T1000 (cell line): ENCODE results near the gene GCK.

Experiments used
- DNase-seq: peaks from one replicate; lab custom pipeline; 2025; ENCODE audit warnings: mixed read lengths; lab: John Stamatoyannopoulos, UW

Gene GCK

GRCh38 chr7:44222776-44223261 lies 33.6 kb upstream of the GCK start:
- DNase-seq: no peak

- no peak for DNase-seq
These were observed 32.8 kb upstream of the GCK start for GRCh38 chr7:44222074-44222473.

- DNase-seq: no peak
These were observed 32.1 kb upstream of the GCK start for GRCh38 chr7:44221231-44221791.

- DNase-seq: no peak
These were observed 31.3 kb upstream of the GCK start for GRCh38 chr7:44220358-44221112.

DNA sequence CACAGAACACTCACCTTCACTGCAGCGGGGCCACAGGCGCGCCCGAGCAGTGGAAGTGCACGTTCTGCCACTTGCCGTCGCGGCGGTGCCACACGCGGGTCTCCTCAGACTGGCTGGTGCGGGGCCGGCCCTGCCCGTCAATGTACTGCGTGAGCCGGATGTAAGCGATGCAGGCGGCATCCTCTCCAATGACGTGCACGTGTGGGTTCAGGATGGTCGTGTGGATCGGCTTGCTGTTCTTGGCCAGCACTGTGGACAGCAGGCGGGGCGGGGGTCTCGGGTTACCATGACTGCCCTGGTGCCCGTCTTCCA lies 30.8 kb upstream of the GCK start:
- DNase-seq: no peak

DNA sequence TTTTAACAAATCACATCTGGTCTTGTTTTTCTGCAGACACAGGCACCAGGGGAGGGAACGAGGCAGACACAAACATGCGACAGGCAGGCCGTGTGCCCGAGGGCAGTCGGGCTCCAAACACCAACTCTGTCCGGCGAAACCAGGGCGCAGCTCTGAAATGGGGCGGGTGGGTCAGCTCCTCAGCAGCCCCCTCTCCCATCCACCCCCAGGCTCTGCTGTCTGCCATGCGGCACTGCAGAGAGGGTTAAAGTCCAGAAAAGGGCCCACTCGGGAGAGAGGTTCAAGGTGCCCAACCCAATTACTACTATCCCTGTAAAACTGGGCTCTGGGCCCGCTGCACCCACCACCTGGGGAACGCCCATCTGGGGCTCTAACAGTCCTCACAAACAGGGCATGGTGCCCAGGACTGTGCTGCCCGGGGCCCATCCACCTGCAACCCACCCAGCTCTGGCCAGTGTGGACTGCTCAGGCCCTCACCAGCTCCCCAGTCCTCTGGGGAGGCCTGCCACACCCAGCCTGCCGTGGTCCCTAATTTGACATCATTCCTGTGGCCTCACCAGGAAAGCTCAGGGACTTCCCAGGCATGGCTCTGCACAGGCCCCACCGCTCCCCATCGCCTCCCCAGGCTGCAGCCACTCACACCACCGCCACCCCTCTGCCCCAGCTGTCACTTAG lies 30.3 kb upstream of the GCK start:
- no peak for DNase-seq

DNA sequence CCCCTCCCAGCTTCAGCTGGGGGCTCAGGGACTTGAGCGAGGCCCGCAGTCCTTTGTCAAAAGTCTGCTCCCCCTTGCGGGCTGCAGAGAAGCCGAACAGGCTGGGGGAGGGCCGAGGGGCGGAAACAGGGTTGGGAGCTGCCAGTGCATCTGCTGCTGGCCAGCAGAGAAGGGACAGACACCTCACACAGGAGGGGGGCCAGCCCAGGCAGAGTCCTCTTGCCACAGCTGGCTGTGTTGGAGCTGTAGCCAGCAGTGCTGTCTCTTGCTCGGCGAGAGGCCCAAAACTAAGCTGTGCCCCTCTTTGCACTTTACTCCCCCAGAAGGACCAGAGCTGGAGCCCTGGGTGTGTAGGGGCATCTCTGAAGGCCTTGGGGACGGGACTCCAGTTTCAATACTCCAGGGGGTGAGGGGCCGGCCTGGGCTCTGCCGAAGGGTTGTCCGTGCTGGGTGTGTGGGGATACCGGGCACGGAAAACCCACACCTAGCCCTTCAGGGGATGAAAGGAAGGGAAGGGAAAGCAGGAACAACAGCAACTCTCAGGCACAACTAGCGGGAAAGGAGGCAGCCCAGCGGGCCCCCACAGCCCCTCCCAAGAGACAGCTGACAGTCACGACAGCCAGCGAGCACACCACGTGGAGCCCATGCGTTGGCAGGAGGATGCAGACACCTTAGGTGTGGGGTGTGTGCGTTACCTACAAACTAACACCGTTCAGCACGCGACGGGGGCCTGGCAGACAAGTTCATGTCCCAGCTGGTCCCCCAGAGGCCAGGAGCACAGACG lies 29.4 kb upstream of the GCK start:
- DNase-seq: no peak

DNA sequence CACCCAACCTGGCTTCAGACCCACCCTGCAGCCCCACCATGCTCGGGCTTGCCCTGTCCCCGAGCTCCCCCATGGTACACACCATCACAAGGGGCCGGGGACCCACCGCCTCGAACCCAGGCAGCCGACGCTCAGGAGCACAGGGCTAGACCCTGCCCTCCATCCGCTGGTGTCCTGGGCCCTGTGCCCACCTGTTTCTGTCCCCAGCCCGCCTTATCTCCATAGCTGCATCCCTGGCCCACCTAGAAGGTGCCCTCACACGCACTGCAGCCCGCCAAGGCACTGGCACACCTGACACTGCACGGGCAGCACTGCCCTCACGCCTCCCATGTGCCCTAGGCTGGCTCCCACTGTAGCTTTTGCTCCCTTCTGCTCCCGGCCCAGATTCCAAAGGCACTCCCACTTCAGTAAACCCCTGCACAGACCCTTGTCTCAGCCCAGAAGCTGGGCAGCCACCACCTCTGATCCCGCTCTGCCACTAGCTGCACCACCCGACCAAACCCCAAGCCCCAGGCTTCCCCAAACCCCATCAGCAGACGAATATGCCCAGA lies 28.7 kb upstream of the GCK start:
- DNase-seq: no peak

DNA sequence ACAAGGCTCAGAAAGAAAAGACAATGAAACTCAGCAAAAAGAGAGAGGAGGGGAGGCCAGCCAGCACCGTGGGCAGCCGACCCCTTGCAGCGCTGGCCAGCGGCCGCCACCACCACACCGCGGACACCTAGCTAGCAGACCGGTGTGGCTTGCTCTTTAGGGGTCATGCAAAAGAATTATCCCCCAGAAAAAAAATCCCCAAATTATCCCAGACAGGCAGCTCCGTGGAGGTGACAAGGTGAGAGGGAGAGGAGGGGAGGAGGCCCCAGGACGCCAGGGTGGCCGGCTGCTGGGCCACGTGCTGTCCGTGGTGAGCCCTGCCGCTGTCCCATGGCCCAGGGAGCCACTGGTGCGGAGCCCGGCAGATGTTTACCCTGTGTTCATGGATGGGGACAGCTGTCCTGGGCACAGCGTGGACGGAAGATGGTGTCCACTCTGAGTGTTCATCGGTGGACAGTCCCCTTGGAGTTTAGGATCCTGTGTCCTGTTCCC lies 28.0 kb upstream of the GCK start:
- DNase-seq: no peak

GRCh38 chr7:44216521-44217222 lies 27.4 kb upstream of the GCK start:
- no peak for DNase-seq

DNA sequence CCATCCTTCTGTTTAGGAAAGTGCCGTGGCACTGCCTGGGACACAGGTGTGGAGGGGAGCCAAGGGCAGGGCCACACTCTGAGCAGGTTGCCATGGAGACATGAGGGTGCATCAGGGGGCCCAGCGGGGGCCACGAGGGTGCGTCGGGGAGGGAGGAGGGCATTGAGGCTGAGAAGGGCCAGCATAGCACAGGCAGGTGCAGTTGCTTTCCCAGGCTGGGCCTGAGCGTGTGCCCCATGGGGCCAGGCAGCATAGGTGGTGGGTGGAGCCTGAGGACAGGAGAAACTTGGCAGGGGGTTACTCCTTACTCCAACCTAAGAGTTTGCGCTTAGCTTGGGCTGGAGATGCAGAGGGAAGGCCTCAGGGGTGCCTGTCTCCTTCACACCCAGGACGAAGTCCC lies 26.8 kb upstream of the GCK start:
- DNase-seq: no peak

DNA sequence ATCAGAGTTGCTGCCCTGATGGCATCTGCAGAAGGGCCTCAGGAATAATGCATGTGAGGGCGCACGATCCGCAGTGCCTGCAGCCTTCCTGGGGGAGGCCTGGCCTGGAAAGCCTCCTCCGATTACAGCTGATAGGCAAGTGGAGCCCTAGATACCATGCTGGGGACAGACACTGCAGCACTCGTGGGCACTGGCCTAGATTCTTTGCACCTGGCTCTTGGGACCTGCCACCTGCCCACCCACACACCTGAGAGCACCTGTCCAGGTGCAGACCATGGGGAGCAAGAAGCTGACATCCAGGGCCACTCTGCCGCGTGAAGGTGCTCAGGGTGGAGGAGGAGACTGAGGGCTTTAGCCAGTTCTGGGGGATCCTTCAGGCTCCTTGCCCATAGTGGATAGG lies 26.3 kb upstream of the GCK start:
- no peak for DNase-seq

DNA sequence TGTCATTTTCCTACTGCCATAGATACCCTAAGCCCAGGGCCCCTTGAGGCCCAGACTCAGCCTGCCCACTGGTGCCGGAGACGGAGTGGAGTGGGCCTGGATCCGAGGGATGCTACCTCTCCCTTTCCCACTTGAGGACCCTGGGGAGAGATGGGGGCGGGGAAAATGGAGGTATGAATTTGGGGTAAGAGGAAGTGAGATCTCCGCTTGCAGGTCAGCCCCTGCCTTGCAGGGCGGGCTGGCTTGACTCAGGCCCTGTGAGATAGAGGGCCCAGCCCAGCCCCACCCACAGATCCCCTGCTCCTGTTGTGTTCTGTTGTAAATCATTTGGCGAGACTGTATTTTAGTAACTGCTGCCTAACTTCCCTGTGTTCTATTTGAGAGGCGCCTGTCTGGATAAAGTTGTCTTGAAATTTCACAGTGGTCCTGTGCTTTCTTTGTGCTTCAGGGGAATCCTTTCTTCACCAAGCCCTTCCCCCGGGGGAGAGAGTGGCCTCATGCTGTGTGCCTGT lies 24.7 kb upstream of the GCK start:
- DNase-seq: no peak

GRCh38 chr7:44213206-44213876 lies 24.1 kb upstream of the GCK start:
- no peak for DNase-seq

GRCh38 chr7:44212581-44213184 lies 23.4 kb upstream of the GCK start:
- no peak for DNase-seq

GRCh38 chr7:44212018-44212417 lies 22.8 kb upstream of the GCK start:
- no peak for DNase-seq

GRCh38 chr7:44211126-44211675 lies 22.0 kb upstream of the GCK start:
- DNase-seq: no peak

GRCh38 chr7:44210107-44210506 lies 20.9 kb upstream of the GCK start:
- DNase-seq: no peak

GRCh38 chr7:44208085-44208484 lies 18.8 kb upstream of the GCK start:
- DNase-seq: no peak

- no peak for DNase-seq
These were observed 16.8 kb upstream of the GCK start for GRCh38 chr7:44206008-44206407.
